ENCODE measurements around the gene EIF1B. TPM values are rescaled to one million over a fixed set of nuclear protein-coding genes. Genes with fewer than 3 reads are reported as not detected.

The EIF1B gene
- total RNA-seq, 1 donor from 2014 or later: 77.1 TPM

GRCh38 chr3:40299721-40300335 lies 9.7 kb upstream of the EIF1B start:
- DNase-seq (ENCODE audit: low spot score in 2 of 2, unreplicated experiment in 2 of 2): no peak
- no peak for TF ChIP-seq CTCF (IDR thresholded peaks at IDR 0.05; ENCODE audit: unreplicated experiment)
- peaks cover 6% of the 10 kb centered on the region for H3K9me3 Mint-ChIP-seq
- peaks cover 7% of the 10 kb centered on the region for H3K4me1 Mint-ChIP-seq
- no peaks in the 10 kb centered on the region for H3K27me3 Mint-ChIP-seq (ENCODE audit: low read depth)
- H3K27ac Mint-ChIP-seq: peak overlapping the region; percentile 68
- peaks cover 4% of the 10 kb centered on the region for H3K36me3 Mint-ChIP-seq
- no peak overlapping the region for H3K4me3 Mint-ChIP-seq

DNA sequence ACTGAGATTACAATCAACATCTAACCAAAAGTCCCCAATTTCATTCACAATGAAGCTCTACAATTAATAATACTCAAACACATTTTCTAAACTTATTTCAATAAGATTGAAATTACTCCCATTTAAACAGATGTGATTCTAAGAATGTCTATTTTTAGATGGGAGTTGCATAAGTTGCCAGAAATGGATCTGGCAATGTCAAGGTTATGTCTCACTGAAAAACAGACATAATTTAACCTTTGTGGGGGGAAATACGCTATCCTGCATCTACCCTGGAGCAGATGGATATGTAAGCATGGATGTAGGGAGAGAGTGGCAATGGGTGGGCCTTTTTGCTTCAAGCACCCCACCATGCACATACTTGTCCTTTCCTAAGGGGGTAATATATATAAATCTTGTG lies 6.7 kb upstream of the EIF1B start:
- no peak for TF ChIP-seq CTCF (IDR thresholded peaks at IDR 0.05; ENCODE audit: unreplicated experiment)
- Mint-ChIP-seq H3K36me3 (peaks cover 4% of the 10 kb centered on the region), H3K27ac (no peak overlapping the region)

DNA sequence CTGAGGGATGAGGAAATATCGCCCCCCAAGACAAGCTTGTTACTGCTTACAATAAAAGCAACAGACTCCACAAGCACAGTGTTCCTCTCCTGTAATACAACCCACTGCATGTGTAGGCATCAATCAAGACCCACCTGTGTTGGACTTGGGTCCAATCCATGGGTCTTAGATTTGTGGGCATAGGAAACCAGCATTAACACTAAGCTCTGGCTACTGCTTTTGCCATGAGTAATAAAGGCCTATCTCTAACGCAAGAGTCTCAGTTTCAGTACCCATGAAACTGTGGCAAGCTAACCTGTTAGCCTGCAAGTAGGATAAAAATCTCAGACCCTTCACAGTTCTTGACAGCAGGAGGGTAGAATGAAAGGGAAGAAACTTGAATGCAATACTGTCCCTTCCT lies 5.2 kb upstream of the EIF1B start:
- no peak overlapping the region for H3K4me3 Mint-ChIP-seq
- no peaks in the 10 kb centered on the region for H3K27me3 Mint-ChIP-seq (ENCODE audit: low read depth)
- H3K9me3 Mint-ChIP-seq: peaks cover 6% of the 10 kb centered on the region
- TF ChIP-seq CTCF (IDR thresholded peaks at IDR 0.05; ENCODE audit: unreplicated experiment): no peak
- H3K4me1 Mint-ChIP-seq: peaks cover 13% of the 10 kb centered on the region
- peaks cover 4% of the 10 kb centered on the region for H3K36me3 Mint-ChIP-seq
- DNase-seq (ENCODE audit: low spot score in 2 of 2, unreplicated experiment in 2 of 2): no peak
- H3K27ac Mint-ChIP-seq: no peak overlapping the region

More for the DNA sequence above, 6.7 kb upstream of the EIF1B start:
- no peak overlapping the region for H3K4me3 Mint-ChIP-seq
- peaks cover 7% of the 10 kb centered on the region for H3K4me1 Mint-ChIP-seq
- H3K27me3 Mint-ChIP-seq (ENCODE audit: low read depth): no peaks in the 10 kb centered on the region
- DNase-seq (ENCODE audit: low spot score in 2 of 2, unreplicated experiment in 2 of 2): no peak
- peaks cover 6% of the 10 kb centered on the region for H3K9me3 Mint-ChIP-seq

GRCh38 chr3:40306336-40306735 lies 3.2 kb upstream of the EIF1B start:
- no peak for TF ChIP-seq CTCF (IDR thresholded peaks at IDR 0.05; ENCODE audit: unreplicated experiment)
- Mint-ChIP-seq H3K4me1 (peaks cover 14% of the 10 kb centered on the region), H3K27me3 (ENCODE audit: low read depth) (no peaks in the 10 kb centered on the region), H3K36me3 (peaks cover 4% of the 10 kb centered on the region), H3K9me3 (peaks cover 4% of the 10 kb centered on the region), H3K27ac (no peak overlapping the region), H3K4me3 (no peak overlapping the region)
- DNase-seq (ENCODE audit: low spot score in 2 of 2, unreplicated experiment in 2 of 2): no peak

GRCh38 chr3:40307176-40307575 lies 2.3 kb upstream of the EIF1B start:
- Mint-ChIP-seq H3K4me1 (peaks cover 20% of the 10 kb centered on the region), H3K27me3 (ENCODE audit: low read depth) (no peaks in the 10 kb centered on the region), H3K27ac (no peak overlapping the region), H3K36me3 (peaks cover 6% of the 10 kb centered on the region), H3K4me3 (no peak overlapping the region), H3K9me3 (no peaks in the 10 kb centered on the region)
- no peak for DNase-seq (ENCODE audit: low spot score in 2 of 2, unreplicated experiment in 2 of 2)
- TF ChIP-seq CTCF (IDR thresholded peaks at IDR 0.05; ENCODE audit: unreplicated experiment): no peak

All from mesothelial cell of epicardium (in vitro differentiated cells).